Cerebellar nuclear complex (tissue), 1 donor: ENCODE measurements around the gene GIMAP8.
A peak's percentile ranks its signal among the peaks of the same experiment; 100 is the strongest.

Experiments used
- DNase-seq, 2 experiments: peaks; one replicate each; lab custom pipeline; 2025; lab: John Stamatoyannopoulos, UW

Gene GIMAP8

DNA sequence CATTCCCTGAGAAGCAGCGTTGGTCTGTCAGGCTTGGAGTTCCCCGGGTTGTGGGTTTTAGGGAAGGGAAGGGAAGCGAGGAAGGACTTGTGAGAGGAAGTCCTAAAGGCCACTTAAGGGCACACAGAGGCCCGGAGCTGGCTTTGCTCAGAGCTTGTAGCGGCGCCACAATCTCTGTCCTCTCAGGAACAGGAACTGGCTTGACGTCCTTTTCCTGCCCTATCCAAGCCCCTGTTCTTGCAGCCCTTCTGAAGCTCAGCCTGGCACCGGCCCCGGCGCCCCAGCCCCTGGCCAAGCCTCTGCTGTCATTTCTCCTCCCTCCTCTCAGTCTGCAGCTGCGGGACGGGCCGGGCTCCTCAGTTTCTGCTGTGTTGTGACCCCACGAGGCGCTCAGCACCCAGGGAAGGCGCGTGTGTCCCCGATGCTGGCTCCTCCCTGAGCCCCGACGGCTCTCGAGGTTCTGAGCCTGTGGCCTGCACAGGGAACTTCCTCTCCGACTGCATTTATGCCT is at the start of gene GIMAP8:
Gene GIMAP8, plus strand, starts transcription at position 140 of the 511 bp plus-strand sequence. CDS start 16,069 bp downstream, outside the sequence.
- DNase-seq: no peak

DNA sequence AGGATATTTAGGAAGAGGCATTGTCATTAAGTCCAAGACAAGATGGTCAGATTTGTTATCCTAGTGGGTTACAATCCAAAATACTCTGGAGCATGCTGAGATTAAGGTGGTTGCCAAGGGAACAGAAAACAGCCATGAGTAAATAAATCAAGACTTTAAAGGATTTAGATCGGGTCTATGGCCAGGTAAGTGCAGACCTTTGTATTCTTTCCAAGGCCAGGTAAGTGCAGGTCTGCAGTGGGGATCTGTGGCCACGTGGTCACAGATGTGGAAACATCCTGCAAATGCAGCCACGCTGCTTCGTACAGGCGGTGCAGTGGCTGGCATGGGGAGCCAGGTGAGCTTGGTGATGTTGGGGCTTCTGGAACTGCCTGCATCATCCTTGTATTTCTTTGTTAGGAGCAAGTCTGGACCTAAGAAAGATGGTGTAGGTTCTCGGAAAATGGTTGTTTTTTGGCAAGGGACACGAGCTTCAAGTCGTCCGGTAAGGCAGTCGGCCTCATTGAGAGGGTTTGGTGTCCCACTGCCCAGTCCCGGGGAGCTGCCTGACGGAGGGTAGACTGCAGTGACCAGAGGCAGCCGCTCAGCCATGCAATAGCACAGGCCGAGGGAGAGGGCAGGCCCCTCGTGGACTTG is 49.5 kb upstream of the GIMAP8 start:
- no peak for DNase-seq

DNA sequence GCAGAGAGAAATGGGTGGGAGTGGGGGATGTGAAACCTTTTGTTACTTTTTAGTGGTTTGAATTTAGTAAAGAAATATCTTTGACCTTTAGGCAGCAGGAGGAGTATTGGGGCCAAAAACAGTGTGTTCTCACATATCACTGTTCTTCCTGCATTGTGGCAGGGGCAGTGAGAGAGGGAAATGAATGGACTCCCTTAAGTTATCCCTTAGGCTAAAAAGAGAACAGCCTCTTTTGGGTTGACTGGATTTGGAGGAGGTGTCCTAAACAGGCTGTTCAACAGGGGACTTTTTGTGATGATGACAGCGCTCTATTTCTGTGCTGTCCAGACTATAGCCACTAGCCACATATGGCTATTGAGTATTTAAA is 49.0 kb upstream of the GIMAP8 start:
- DNase-seq: no peak

DNA sequence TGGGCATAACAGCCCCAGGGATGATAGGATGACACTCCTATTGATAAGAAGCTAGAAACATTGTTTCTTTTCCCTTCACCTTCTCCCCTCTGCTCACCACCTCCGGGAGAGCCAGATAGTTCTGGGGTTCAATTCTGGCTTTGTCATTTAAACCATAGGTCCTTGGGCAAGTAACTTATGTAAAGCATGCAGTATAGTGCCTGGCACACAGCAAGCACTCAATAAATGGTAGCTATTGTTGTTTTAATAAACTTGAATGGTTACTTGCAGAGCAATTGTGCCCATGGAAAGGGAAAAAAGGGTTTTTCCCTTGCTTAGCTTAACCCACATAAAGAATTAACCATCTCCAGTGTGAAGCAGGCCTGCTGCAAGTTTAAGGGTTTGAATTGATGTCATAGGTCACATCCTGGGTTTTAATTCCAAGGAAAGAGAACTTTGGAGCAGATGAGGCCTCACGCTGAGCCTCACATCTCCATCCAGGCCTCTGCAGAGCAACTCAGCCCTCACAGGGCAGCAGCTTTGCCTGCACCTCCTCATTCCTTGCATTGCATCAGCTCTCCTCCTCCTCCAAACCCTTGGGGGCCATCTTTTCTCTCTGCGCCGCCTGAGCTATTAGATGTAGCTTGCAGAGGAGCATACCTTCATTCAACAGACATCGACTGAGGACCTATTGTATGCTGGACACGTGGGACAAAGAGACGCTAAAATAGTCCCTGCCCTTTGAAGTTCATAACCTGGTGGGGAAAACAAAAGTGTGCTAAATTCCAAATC is 48.4 kb upstream of the GIMAP8 start:
- no peak for DNase-seq

DNA sequence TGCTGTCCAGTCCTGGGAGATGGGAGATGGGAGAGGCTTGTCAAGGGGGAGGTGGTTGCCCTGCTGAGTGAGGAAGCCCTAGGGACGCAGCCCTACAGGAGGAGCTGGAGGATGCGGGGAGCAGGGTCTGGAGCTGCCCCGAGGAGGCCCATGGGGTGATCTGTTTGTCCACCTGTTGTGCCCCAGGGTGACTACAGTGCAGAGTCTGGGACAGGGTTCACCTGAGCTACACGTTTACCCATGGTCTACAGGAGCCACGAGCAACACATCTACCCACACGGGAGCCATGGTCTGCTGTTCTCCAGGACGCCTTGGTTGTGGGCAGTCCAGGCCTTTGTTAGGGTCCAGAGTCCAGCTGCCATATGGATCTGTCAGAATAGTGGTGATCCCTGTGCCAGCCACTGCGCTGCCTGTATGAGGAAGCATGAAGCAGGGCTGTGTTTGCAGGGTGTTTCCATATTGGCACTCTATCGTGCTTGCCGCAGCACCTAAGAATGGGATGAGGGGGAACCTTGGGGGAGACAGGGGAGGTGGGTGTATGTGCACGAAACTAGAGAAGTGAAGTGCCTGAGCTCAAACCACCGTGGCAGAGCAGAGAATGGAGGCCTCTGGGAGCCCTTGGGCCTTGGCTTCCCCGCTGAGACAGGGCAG is 47.6 kb upstream of the GIMAP8 start:
- no peak for DNase-seq

DNA sequence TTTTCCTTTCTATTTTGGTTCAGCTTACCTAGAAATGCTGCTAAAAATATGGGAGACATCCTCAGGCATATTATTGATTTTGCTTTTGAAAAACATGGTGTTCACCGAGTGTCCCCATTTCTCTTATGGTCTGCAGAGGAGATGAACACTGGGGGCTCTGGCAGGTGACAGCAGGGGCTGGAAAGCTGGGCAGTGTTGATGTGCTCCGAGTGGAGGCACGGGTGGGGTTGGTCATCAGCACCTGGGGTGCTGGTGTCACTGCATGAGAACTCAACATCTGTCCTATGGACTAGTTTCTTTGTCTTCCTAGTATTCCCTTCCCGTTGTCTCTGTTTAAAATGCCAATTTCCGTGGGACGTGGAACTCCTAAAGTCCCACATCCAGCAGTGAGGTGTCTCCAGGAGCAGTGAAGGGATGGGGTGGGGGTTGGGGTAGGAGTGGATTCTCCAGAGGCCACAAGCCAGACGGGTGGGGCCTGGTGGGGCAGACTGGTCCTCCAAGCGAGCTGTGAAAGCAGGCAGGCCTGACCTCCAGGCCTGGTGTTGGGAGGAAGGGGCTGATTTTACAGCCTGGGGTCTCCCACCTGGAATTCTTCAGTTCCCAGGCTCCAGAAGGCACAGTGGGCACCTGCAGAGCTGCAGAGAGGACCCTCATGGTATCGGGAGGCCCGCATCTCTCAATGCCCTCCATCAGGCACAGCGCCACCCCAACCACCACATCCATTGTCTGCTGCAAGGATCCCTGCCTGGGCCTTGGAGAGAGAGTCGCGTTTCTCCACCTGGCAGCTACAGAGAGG is 46.9 kb upstream of the GIMAP8 start:
- DNase-seq: no peak

DNA sequence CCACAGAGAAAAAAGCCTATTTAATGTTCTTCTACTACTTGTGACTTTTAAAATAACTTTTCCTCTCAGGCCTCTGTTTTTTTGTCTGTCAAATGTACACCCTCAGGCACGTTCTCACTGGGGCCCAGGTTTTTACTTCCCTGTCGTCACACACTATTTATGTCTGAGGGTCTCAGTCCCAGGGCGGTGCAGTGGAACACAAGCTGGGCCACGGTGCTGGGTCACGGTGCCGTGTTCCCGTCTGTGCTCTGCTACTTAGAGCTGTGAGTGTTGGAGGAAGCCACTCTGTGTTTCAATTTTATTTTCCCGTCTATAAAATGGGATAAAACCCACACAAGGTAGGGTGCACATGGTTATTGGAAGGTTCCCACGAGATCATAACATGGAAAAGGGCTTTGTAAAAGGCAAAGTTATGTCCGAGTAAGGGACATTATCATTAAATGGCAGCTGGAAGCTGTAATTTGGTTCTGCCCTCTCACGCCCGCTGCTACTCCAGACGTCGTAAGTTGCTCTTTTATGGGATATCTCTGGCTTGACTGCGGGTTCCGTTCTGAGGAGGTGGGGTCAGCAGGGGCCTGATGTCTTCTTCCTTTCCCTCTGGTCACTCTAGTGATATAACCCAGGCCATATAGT is 46.1 kb upstream of the GIMAP8 start:
- no peak for DNase-seq

DNA sequence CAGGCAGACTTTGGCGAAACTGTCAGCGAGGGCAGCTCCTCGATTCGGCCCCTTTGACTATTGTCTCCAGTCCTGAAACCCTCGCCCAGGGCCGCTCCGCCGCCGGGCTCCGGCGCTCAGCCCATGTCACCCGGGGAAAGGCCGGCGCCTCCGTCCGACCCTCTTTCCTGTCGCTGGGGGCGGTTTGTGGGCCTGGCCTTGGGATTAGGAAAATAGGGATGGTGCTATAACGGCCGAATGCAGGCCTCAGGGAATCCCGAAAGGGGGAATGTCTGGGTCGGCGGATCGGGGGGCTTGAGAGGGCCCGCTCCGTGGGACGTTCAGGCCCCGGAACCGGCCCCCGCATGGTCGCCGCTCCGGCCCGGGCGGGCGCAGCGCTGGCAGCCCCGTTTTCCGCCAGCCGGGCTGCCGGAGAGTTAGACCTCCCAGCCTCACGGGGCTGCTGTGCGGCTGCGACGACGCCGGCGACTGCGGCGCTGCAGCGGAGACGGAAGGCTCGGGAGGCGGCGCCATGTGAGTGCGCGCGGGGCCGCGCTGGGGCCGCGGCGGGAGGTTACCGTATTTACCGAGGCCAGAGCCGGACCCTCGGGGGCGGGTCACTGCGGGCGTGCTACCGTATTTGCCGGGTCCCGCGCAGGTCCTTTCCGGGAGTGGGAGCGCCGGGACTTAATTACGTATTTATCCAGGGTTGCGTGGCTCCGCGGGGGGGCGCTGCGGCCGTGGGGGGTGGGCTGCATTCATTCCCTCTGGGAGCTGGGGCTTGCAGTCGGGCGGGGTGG is 45.4 kb upstream of the GIMAP8 start:
- peak in 1 of 2 experiments; percentile 28 for DNase-seq

DNA sequence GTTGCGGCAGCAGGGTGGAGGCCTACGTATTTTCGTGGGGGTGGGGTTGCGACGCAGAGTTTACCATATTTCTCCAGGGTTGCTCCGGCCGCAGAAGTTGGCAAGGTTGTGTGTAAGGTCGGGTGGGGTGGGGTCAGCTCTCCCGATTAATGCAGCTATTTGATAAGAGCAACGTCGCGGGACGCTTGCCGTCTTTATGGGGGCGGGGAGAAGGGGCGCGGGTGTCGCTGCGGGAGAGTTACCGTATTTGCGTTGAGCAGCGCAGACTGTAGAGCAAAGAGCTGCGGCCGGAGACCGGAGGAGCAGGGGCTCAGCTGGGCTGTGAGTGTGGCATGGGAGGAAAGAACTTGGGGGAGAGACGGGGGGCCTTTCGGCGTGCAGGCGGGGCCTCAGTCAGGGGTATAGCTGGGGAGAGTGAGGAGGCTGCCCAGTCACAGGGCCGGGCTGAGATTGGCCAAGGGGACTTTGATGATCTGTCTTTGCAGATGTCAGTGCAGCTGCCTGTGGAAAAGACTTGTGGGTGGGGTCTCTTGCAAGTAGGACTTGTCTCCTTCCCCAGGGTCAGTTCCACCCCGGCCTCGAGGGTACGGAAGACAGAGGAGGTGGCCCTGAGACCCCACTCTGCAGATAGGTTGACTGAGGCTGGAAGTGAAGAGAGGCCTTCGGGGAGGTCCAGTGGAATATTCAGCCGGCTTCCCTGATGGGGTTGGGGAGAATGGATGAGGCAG is 44.7 kb upstream of the GIMAP8 start:
- DNase-seq: no peak

DNA sequence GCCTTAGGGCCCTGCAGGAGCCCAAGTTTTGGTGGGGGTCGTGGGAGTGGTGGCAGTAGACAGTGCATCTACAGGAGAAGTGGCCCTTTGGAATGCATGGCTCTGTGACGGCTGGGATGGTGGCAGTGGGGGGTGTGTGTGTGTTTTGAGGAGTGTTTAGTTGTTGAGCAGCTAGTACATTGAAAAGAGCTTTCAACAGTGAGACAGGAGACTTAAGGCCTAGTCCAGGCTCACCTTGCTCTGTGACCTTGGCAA is 44.2 kb upstream of the GIMAP8 start:
- no peak for DNase-seq

DNA sequence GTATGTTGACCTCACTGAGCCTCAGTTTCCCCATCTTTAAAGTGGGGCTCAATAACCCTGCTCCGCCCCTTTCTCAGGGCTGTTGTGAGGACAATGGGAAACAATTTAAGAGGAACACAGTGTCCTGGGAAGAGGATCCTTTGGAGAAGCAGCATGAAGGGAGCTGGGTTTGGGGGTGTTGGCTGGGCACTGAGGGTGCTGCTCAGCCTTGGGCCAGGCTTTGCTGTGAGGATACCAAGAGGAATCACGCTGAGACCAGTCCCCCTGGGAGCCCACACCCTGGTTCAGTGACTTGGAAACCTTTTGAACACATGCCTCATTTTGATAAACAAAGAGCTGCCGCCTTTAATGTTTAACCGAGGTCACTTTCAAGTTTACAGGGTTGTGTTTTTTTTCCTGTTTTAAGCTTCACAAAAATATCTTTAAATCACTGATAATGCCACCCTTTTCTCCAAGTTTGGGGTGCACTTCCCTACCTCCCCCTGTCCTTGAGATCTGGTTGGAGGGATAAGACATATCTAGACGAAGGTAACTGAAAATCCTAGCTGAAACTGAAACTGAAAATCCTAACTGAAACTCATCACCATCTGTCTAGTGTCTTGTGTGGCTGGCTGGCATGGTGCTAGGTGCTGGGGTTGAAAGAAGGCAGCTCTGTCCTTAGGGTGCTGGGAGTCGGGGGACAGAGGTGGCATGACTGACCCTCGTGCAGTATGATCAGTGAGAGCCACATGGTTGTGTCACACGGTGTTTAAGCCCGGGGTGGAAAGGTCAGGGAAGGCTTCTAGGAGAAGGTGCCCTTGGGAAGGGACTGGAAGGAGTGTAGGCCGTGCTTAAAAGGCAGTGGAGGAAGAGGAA is 43.6 kb upstream of the GIMAP8 start:
- DNase-seq: no peak

DNA sequence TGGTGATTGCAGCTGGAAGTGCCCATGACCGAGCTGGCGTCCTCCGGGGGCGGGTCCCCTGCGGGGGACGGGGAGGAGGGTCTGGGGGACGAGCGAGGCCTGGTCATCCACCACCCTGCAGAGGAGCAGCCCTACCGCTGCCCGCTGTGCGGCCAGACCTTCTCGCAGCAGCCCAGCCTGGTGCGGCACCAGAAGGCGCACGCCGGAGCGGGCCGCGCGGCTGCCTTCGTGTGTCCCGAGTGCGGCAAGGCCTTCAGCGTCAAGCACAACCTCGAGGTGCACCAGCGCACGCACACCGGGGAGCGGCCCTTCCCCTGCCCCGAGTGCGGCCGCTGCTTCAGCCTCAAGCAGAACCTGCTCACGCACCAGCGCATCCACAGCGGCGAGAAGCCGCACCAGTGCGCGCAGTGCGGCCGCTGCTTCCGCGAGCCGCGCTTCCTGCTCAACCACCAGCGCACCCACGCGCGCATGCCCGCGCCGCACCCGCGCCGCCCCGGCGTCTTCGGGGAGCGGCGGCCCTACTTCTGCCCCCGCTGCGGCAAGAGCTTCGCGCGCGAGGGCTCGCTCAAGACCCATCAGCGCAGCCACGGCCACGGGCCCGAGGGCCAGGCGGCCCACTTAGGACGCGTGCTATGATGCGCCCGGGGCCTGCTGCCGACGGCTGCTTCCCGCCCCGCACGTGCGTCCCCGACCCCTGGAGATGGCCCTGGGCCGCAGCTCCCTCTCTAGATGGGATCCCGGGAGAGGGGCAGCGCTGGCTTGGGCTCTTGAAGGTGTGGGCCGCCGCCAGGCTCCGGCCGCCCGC is 42.6 kb upstream of the GIMAP8 start:
- no peak for DNase-seq

DNA sequence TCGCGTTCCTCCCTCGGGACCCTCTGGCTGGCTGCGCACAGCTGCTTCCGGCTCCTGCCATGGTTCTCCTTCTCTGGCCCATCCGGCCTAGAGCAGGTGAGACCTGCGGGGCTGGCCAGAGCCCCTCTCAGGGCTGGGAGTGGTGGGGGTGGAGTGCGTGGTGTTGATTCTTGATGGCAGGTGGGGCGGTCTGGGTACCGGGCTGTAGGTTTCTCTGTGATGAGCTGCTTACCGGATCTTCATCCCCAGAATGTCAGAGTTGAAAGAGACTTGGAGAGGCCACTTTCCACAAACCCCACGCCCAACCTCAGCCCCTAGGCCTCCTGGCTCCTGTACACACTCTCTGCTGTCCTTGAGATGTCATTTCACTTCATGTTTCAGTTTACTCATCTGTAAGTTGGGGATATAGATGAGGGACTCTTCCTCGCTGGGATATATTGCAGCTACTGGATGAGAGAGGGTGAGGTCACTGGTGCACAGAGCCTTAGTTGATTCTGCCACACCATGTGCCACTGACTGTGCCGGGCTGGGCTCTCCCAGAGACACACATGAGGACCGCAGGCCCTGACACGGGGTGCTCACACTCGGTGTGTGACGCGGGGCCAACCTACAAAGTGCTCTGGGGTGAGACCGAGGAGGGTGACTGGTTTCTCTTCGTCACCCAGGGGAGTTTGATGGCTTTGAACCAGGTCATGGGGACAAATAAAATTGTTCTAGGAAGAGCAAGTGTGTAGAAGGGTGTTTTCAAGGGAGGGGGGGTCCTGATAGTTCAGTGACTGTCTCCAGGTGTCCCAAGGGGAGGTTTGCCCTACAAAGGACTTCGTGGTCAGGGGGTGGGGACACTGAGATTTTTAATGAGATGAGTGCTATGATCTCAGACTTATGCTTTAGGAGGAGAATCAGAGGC is 41.8 kb upstream of the GIMAP8 start:
- no peak for DNase-seq

DNA sequence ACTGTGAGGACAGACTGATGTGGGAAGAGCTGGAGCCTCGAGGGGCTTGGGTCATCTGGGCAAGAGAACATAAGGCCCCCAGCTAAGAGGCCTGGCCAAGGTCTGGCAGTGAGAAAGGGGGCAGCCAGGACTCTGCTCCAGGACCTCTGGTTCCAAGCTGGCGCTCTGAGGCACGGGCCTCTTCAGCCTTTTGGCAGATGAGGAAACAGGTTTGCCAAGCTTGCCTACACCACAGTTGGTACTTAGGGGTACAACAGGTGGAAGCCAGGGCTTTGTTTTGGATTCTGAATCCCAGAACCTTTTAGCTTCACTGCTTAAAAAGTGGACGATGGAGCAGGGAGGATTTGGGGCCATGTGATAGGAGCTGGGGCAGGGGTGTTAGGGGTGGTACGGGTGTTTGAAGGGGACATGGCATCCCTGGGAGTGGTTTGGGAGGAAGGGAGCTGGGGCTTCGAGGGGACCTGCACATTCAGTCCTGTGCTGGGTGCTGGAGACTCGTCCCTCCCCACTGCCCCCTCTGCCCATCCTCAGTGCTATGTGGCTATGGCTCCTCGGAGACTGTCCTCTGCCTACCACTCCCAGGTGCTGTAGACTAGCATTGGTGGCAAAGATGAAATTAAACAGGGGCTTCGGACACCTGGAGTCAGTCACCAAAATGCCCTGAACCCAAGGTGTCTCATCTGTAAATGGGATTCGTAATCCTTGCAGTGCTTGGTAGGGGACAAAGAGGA is 41.0 kb upstream of the GIMAP8 start:
- DNase-seq: no peak

DNA sequence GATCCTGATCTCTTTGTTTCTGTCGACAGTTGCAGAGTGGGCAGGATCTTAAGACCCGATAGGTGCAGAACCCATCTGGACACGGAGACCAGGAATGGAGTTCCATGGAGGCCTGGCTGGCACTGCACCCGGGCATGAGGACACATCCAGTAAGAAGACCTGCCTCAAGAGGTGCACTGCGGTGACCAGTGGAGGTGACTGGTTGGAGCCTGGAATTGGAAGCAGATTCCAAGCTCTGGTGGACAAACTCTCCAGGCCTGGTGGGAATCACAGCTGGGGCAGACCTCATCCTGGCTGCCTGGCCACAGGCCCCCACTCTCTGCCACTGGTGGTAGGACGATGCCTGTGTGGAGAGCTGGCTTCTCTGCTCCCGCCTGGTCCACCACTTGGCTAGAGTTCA is 40.3 kb upstream of the GIMAP8 start:
- DNase-seq: no peak

DNA sequence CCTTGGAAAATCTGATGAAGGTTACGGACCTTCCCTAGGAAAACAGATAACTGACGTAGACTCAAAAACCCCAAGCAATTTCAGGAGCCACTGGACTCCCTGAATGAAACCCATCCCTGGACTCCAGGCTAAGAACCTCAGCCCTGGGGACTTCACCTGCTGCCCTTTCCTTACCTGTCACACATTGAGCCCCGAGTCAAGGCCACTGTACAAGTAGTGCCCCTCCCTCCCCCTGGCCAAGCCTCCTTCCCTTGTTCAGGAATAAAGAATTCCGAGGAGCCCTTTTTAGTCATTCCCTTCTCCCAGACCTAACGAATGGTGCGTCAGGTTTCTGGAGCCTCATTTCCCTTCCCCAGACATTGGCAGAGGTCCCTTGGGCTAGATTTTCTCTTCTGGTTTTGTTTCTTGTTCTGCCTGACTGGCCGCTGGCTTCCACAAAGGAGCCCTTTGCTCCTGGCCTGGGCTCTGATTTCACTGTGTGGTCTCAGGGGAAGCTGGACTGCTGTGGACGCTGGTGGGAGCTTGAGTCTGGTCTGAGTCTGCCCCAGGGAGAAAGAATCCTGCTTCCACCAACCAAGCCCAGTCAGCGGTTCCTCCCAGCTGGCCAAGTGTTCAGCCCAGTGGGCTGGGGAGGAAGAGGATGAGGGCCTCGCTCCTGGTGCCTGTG is 39.6 kb upstream of the GIMAP8 start:
- no peak for DNase-seq
